Activated CD8-positive, alpha-beta memory T cell treated with anti-CD3 and anti-CD28 coated beads, Interleukin-2, amount 50 U/mL, for 48 hours (primary cell): Measurements from ENCODE around the gene ADAMTS2.

Experiments used
- DNase-seq: peaks from one replicate; pipeline ENCODE4 v3.0.0-alpha.2; 2020

Gene ADAMTS2

GRCh38 chr5:179170606-179171005, 174.7 kb downstream of the ADAMTS2 start:
- DNase-seq: no peak

- DNase-seq: no peak
Measured at GRCh38 chr5:179169836-179170235, 175.4 kb downstream of the ADAMTS2 start.

GRCh38 chr5:179168664-179169063, 176.6 kb downstream of the ADAMTS2 start:
- DNase-seq: no peak

- no peak for DNase-seq
Measured at GRCh38 chr5:179167871-179168451, 177.3 kb downstream of the ADAMTS2 start.

- DNase-seq: peak; percentile 91
Measured at GRCh38 chr5:179166886-179167841, 178.1 kb downstream of the ADAMTS2 start.

GRCh38 chr5:179166171-179166885, 178.9 kb downstream of the ADAMTS2 start:
- DNase-seq: no peak

- no peak for DNase-seq
Measured at GRCh38 chr5:179165421-179166170, 179.7 kb downstream of the ADAMTS2 start.

GRCh38 chr5:179164331-179165311, 180.6 kb downstream of the ADAMTS2 start:
- DNase-seq: no peak

- DNase-seq: no peak
Measured at GRCh38 chr5:179163236-179164155, 181.8 kb downstream of the ADAMTS2 start.

- no peak for DNase-seq
Measured at GRCh38 chr5:179162351-179163235, 182.7 kb downstream of the ADAMTS2 start.

- DNase-seq: no peak
Measured at GRCh38 chr5:179161901-179162300, 183.4 kb downstream of the ADAMTS2 start.

- no peak for DNase-seq
Measured at GRCh38 chr5:179160584-179160983, 184.7 kb downstream of the ADAMTS2 start.

GRCh38 chr5:179158556-179158955, 186.7 kb downstream of the ADAMTS2 start:
- DNase-seq: no peak

GRCh38 chr5:179154991-179155955, 190.0 kb downstream of the ADAMTS2 start:
- no peak for DNase-seq

GRCh38 chr5:179154346-179154990, 190.8 kb downstream of the ADAMTS2 start:
- no peak for DNase-seq

GRCh38 chr5:179153921-179154345, 191.3 kb downstream of the ADAMTS2 start:
- no peak for DNase-seq

GRCh38 chr5:179153341-179153901, 191.8 kb downstream of the ADAMTS2 start:
- no peak for DNase-seq
